OCI-LY7 (cell line): ENCODE results near the gene TLE1.

ENCODE experiments used
- EZH2phosphoT487 ChIP-seq: fragments of 200-600 bp; sonication (generic); IDR thresholded peaks from 2 replicates; pipeline ENCODE4 v1.6.1; 2018; ENCODE audit warnings: low read depth, borderline replicate concordance, mild to moderate bottlenecking, mixed run types, antibody characterized with exemption, low read length, moderate library complexity, mixed read lengths
- TF ChIP-seq, protein P1 (sequence below): fragments of 200-600 bp; sonication (generic); conservative IDR thresholded peaks from 2 replicates; pipeline ENCODE4 v1.5.1; 2014; ENCODE audit warnings: mild to moderate bottlenecking, antibody characterized with exemption, low read length, moderate library complexity, mixed read lengths

DNA sequence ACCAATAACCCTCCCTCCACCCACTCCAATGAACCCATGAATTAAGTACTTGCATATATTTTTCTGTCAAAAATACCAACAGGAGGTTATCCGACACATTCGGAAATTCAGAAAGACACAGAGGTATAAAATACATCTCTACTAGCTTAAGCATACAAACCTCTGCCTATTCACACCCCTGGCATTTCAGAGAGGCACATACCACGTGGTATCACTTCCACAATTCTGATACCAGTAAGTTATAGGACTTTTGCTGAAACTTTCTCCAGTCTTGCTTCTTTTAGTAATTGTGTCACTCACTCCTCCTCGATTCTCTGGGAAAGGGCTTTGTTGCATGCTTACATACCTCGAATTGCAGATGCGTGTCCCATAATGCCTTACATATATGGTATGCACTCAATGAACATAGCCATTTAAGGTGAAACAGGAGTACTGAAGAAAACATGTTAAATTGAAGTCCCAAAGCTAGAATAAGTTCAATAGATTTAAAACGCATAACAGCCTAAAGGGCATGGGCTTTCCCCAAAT, 58.1 kb downstream of the TLE1 start:
- TF ChIP-seq, protein P1, sequence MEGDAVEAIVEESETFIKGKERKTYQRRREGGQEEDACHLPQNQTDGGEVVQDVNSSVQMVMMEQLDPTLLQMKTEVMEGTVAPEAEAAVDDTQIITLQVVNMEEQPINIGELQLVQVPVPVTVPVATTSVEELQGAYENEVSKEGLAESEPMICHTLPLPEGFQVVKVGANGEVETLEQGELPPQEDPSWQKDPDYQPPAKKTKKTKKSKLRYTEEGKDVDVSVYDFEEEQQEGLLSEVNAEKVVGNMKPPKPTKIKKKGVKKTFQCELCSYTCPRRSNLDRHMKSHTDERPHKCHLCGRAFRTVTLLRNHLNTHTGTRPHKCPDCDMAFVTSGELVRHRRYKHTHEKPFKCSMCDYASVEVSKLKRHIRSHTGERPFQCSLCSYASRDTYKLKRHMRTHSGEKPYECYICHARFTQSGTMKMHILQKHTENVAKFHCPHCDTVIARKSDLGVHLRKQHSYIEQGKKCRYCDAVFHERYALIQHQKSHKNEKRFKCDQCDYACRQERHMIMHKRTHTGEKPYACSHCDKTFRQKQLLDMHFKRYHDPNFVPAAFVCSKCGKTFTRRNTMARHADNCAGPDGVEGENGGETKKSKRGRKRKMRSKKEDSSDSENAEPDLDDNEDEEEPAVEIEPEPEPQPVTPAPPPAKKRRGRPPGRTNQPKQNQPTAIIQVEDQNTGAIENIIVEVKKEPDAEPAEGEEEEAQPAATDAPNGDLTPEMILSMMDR, result no peak
- no peak for TF ChIP-seq EZH2phosphoT487
